NCI-H1048 (cell line): Measurements from ENCODE around the gene GLIS2.
A peak's percentile ranks its signal among the peaks of the same experiment; 100 is the strongest.
"Not testable (repeated sequence)": the region's sequence is repeated elsewhere in the genome, so short reads cannot be mapped to it uniquely, and the experiment has no call there.

Experiments
- DNase-seq: peaks from one replicate; lab custom pipeline; 2025; lab: John Stamatoyannopoulos, UW

Gene GLIS2

GRCh38 chr16:4336701-4337539 lies 21.1 kb downstream of the GLIS2 start:
- no peak for DNase-seq

GRCh38 chr16:4337540-4338088 lies 21.7 kb downstream of the GLIS2 start:
- DNase-seq = no peak

GRCh38 chr16:4338125-4338582 lies 22.3 kb downstream of the GLIS2 start:
- no peak for DNase-seq

GRCh38 chr16:4338712-4339299 lies 22.9 kb downstream of the GLIS2 start:
- DNase-seq = no peak

- no peak for DNase-seq
These were observed 23.6 kb downstream of the GLIS2 start for GRCh38 chr16:4339455-4339854.

- DNase-seq = no peak
These were observed 24.0 kb downstream of the GLIS2 start for GRCh38 chr16:4339909-4340308.

GRCh38 chr16:4340443-4340842 lies 24.6 kb downstream of the GLIS2 start:
- DNase-seq = no peak

- no peak for DNase-seq
These were observed 25.4 kb downstream of the GLIS2 start for GRCh38 chr16:4341250-4341649.

- DNase-seq = no peak
These were observed 27.2 kb downstream of the GLIS2 start for GRCh38 chr16:4342866-4343744.

GRCh38 chr16:4344300-4344982 lies 28.6 kb downstream of the GLIS2 start:
- not testable (repeated sequence) for DNase-seq

- no peak for DNase-seq
These were observed 29.3 kb downstream of the GLIS2 start for GRCh38 chr16:4344983-4345835.

GRCh38 chr16:4345836-4346781 lies 30.2 kb downstream of the GLIS2 start:
- DNase-seq = no peak

GRCh38 chr16:4347010-4347409 lies 31.1 kb downstream of the GLIS2 start:
- no peak for DNase-seq

- no peak for DNase-seq
These were observed 32.1 kb downstream of the GLIS2 start for GRCh38 chr16:4347765-4348509.

GRCh38 chr16:4349332-4349731 lies 33.5 kb downstream of the GLIS2 start:
- DNase-seq = no peak

- DNase-seq = no peak
These were observed 34.5 kb downstream of the GLIS2 start for GRCh38 chr16:4350365-4350786.

- peak; percentile 21 for DNase-seq
These were observed 35.2 kb downstream of the GLIS2 start, which contains the start of gene PAM16 for GRCh38 chr16:4350787-4351659. PAM16 (minus strand) TSS chr16:4351321; CDS start chr16:4351234, 87 bp downstream.

GRCh38 chr16:4351880-4352279 lies 36.0 kb downstream of the GLIS2 start:
- no peak for DNase-seq
